ENCODE data around the gene PRC1. TPM values are rescaled to one million over a fixed set of nuclear protein-coding genes. Genes with fewer than 3 reads are reported as not detected.

Gene PRC1, protein sequence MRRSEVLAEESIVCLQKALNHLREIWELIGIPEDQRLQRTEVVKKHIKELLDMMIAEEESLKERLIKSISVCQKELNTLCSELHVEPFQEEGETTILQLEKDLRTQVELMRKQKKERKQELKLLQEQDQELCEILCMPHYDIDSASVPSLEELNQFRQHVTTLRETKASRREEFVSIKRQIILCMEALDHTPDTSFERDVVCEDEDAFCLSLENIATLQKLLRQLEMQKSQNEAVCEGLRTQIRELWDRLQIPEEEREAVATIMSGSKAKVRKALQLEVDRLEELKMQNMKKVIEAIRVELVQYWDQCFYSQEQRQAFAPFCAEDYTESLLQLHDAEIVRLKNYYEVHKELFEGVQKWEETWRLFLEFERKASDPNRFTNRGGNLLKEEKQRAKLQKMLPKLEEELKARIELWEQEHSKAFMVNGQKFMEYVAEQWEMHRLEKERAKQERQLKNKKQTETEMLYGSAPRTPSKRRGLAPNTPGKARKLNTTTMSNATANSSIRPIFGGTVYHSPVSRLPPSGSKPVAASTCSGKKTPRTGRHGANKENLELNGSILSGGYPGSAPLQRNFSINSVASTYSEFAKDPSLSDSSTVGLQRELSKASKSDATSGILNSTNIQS
- 194 and 268 TPM in 2 replicates for total RNA-seq

DNA sequence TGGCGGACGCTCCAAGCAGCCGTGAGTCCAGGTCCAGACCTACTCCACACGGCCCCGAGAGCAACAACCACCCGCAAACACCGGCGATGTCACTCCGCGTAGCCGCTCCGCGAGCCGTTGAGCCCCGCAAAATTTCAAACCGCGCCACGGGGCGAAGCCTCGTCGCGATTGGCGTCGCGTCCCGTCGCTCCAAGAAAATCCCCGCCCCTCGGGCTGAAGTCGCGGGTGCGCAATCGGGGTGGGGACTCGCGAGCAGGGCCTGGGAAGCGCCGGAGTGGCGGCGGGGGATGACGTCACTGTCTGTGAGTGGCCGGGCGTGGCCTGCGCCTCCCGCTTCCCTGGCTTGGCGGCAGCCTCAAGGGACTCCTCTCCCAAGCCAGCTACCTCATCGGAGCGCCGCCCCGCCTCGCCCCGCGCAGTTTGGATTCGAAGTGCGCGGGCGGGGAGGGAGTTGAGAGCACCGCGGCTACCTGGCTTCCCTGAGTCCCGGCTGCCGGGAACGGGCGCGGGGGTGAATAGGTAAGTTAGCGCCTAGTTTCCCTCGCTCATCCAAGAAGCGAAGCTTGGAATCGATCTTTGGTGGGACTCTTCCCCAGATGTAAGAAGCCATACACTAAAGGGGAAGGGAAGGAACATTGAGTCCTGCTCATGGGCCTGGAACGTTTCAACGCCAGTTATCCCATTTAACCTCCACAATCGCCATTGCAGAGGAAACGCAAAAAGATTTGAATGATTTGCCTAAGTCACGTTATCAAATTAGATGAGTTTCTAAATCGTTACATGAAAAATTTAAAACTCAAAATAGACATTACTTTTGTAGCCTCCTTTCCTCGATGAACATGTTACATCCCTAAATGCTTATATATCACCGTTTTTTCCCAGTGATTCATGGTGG lies at the start of gene PRC1:
Gene PRC1, minus strand, starts transcription at position 119 of the 895 bp plus-strand sequence. Its CDS starts 118 bp downstream, at position 1.

DNA sequence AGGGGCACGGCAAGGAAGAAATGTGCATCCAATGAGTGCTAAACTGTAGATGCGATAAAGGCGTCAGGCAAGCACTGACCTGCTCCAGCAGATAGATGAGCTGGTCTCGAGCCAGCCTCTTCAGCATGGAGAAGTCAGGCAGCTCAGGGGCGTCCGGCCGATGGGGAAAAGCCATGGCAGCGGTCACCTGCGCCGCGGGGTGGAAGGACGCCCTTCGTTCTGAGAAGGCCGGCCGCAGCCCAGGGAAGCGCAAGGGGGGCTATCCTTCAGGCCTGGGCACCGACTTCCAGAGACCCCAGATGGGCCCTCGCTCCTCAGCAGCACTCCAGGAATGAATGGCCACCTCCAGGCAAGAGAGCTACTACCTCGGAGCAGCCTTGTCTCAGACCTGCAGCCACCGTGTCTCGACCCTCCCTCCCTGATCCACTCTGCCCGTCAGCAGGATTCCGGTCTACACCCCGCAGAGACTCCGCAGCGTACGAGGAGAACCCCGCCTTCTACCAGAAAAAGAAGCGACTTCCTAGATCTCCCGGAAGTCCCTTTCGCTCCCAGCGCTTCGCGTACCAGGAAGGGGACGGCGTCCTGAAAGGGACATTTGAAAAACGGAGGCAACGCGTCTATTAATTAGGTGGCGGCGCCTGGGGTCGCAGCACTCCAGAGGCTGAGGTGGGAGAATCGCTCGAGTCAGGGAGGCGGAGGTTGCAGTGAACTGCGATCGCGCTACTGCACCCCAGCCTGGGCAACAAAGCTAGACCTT lies 27.9 kb upstream of the PRC1 start, which contains the start of gene VPS33B:
Gene VPS33B, minus strand, starts transcription at position 520 of the 757 bp plus-strand sequence. Its CDS starts 345 bp downstream, at position 175.

GRCh38 chr15:90954712-90955623 lies 39.4 kb downstream of the PRC1 start, which contains the start of gene RCCD1:
Gene RCCD1, plus strand, starts transcription at chr15:90954884. Its CDS starts 1,851 bp downstream, at chr15:90956735.

DNA sequence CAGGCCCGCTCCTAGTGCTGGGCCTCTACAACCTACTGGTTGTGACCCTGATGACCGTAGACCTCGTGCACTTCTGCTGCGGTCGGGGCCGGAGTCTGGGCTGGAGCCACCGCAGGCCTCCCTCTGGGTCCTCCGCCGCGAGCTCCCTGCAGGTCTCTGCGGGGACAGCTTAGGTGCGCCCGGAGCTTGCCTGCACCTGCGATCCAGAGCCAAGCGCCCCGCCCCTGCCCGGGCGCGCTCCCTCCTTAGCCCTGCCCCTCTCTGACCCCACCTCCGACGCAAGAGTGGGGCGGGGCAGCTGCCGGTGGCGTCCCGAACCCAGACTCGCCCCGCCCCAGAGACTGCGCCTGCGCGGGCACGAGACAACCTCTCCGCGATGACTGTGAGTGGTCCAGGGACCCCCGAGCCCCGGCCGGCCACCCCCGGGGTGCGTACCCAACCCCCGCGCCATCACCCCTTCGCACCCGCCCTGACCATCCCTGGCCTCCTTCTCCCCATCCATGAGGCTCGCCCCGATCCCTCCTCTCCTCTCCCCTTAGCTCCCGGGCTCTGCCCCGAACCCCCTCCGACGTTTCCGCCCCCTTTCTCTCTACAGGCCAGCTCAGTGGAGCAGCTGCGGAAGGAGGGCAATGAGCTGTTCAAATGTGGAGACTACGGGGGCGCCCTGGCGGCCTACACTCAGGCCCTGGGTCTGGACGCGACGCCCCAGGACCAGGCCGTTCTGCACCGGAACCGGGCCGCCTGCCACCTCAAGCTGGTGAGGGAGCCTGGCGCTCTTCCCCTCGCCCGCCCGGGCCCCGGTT lies 59.2 kb downstream of the PRC1 start, which contains the start of gene UNC45A:
Gene UNC45A, plus strand, starts transcription at position 337 of the 803 bp plus-strand sequence. Its CDS starts 40 bp downstream, at position 377.

GRCh38 chr15:90931828-90932659 lies 62.3 kb downstream of the PRC1 start, which contains the start of gene HDDC3:
Gene HDDC3, minus strand, starts transcription at chr15:90932549. Its CDS starts 9 bp downstream, at chr15:90932540.

Small RNAs within 50 kb of the gene (small RNA-seq; reads per million reads assigned to genes)
- gene RF00019 = not detected

Other genes starting within 250 kb of the PRC1 start
- 64.8 and 101 TPM in 2 replicates for gene FURIN, start 125.9 kb downstream of the PRC1 start, total RNA-seq
- gene FES, start 110.0 kb downstream of the PRC1 start, total RNA-seq = 40.8 and 50.6 TPM in 2 replicates
- gene MAN2A2, start 91.2 kb downstream of the PRC1 start, total RNA-seq = 19.7 and 21.6 TPM in 2 replicates
- 12.0 and 14.4 TPM in 2 replicates for gene HDDC3, start 62.0 kb downstream of the PRC1 start, total RNA-seq
- 85.5 and 99.4 TPM in 2 replicates for gene UNC45A, start 59.2 kb downstream of the PRC1 start, total RNA-seq
- gene RCCD1, start 39.7 kb downstream of the PRC1 start, total RNA-seq = 9.2 and 11.1 TPM in 2 replicates
- 7.3 and 8.8 TPM in 2 replicates for gene VPS33B, start 28.1 kb upstream of the PRC1 start, total RNA-seq
- not detected in 2 replicates for gene SV2B, start 105.7 kb upstream of the PRC1 start, total RNA-seq